ENCODE data around the gene MICAL2. TPM values are rescaled to one million over a fixed set of nuclear protein-coding genes. Genes with fewer than 3 reads are reported as not detected.

MICAL2 gene
- total and polyA plus RNA-seq, 2 donors = 42.5 to 44.1 TPM

- Histone ChIP-seq H3K36me3 (ENCODE audit: insufficient read depth) (no peaks in the 10 kb centered on the region), H3K4me1 (ENCODE audit: insufficient read depth) (peaks cover 1% of the 10 kb centered on the region), H3K4me3 (ENCODE audit: low read depth, low read length) (no peak overlapping the region), H3K27ac (ENCODE audit: low read depth) (peak overlapping the region; percentile 1)
- 63% methylated on average over 8 of the region's 8 CpGs for WGBS
- DNase-seq (ENCODE audit: extremely low spot score) = no peak
Measured at GRCh38 chr11:12182302-12182675, 71.9 kb downstream of the MICAL2 start.

GRCh38 chr11:12182676-12183541, 72.5 kb downstream of the MICAL2 start:
- no peak for DNase-seq (ENCODE audit: extremely low spot score)
- Histone ChIP-seq H3K27ac (ENCODE audit: low read depth) (peak overlapping the region; percentile 1), H3K36me3 (ENCODE audit: insufficient read depth) (no peaks in the 10 kb centered on the region), H3K4me1 (ENCODE audit: insufficient read depth) (peaks cover 1% of the 10 kb centered on the region), H3K4me3 (ENCODE audit: low read depth, low read length) (no peak overlapping the region)
- WGBS = 44% methylated on average over 12 of the region's 12 CpGs

- no peak overlapping the region for H3K4me3 ChIP-seq (ENCODE audit: low read depth, low read length)
- H3K36me3 ChIP-seq (ENCODE audit: insufficient read depth) = no peaks in the 10 kb centered on the region
- no peak for DNase-seq (ENCODE audit: extremely low spot score)
- peaks cover 1% of the 10 kb centered on the region for H3K4me1 ChIP-seq (ENCODE audit: insufficient read depth)
- no peak overlapping the region for H3K27ac ChIP-seq (ENCODE audit: low read depth)
- 96% methylated on average over 12 of the region's 12 CpGs for WGBS
Measured at GRCh38 chr11:12183827-12184620, 73.6 kb downstream of the MICAL2 start.

- no peak for DNase-seq (ENCODE audit: extremely low spot score)
- peaks cover 1% of the 10 kb centered on the region for H3K4me1 ChIP-seq (ENCODE audit: insufficient read depth)
- H3K4me3 ChIP-seq (ENCODE audit: low read depth, low read length) = no peak overlapping the region
- H3K27ac ChIP-seq (ENCODE audit: low read depth) = no peak overlapping the region
- H3K36me3 ChIP-seq (ENCODE audit: insufficient read depth) = no peaks in the 10 kb centered on the region
- WGBS = 95% methylated on average over 1 of the region's 1 CpG
Measured at GRCh38 chr11:12184699-12185098, 74.3 kb downstream of the MICAL2 start.

- Histone ChIP-seq H3K4me3 (ENCODE audit: low read depth, low read length) (no peak overlapping the region), H3K4me1 (ENCODE audit: insufficient read depth) (peaks cover 1% of the 10 kb centered on the region), H3K36me3 (ENCODE audit: insufficient read depth) (no peaks in the 10 kb centered on the region), H3K27ac (ENCODE audit: low read depth) (peak overlapping the region; percentile 27)
- no peak for DNase-seq (ENCODE audit: extremely low spot score)
- 82% methylated on average over 3 of the region's 3 CpGs for WGBS
Measured at GRCh38 chr11:12185106-12185690, 74.8 kb downstream of the MICAL2 start.

- Histone ChIP-seq H3K27ac (ENCODE audit: low read depth) (no peak overlapping the region), H3K4me3 (ENCODE audit: low read depth, low read length) (no peak overlapping the region), H3K36me3 (ENCODE audit: insufficient read depth) (no peaks in the 10 kb centered on the region), H3K4me1 (ENCODE audit: insufficient read depth) (peaks cover 1% of the 10 kb centered on the region)
- WGBS = 36% methylated on average over 4 of the region's 4 CpGs
- no peak for DNase-seq (ENCODE audit: extremely low spot score)
Measured at GRCh38 chr11:12185914-12186313, 75.5 kb downstream of the MICAL2 start.

- 89% methylated on average over 5 of the region's 5 CpGs for WGBS
- peaks cover 1% of the 10 kb centered on the region for H3K4me1 ChIP-seq (ENCODE audit: insufficient read depth)
Measured at GRCh38 chr11:12186701-12187100, 76.3 kb downstream of the MICAL2 start.

GRCh38 chr11:12187399-12187798, 77.0 kb downstream of the MICAL2 start:
- peaks cover 1% of the 10 kb centered on the region for H3K4me1 ChIP-seq (ENCODE audit: insufficient read depth)

More at GRCh38 chr11:12186701-12187100, 76.3 kb downstream of the MICAL2 start:
- Histone ChIP-seq H3K27ac (ENCODE audit: low read depth) (no peak overlapping the region), H3K36me3 (ENCODE audit: insufficient read depth) (no peaks in the 10 kb centered on the region), H3K4me3 (ENCODE audit: low read depth, low read length) (no peak overlapping the region)
- DNase-seq (ENCODE audit: extremely low spot score) = no peak

GRCh38 chr11:12188548-12189317, 78.3 kb downstream of the MICAL2 start:
- WGBS = 88% methylated on average over 3 of the region's 3 CpGs
- H3K27ac ChIP-seq (ENCODE audit: low read depth) = no peak overlapping the region

More at GRCh38 chr11:12187399-12187798, 77.0 kb downstream of the MICAL2 start:
- H3K36me3 ChIP-seq (ENCODE audit: insufficient read depth) = no peaks in the 10 kb centered on the region
- 78% methylated on average over 8 of the region's 8 CpGs for WGBS
- no peak for DNase-seq (ENCODE audit: extremely low spot score)
- no peak overlapping the region for H3K4me3 ChIP-seq (ENCODE audit: low read depth, low read length)
- no peak overlapping the region for H3K27ac ChIP-seq (ENCODE audit: low read depth)

GRCh38 chr11:12189543-12190235, 79.3 kb downstream of the MICAL2 start:
- no peak for DNase-seq (ENCODE audit: extremely low spot score)
- no peaks in the 10 kb centered on the region for H3K36me3 ChIP-seq (ENCODE audit: insufficient read depth)
- H3K4me3 ChIP-seq (ENCODE audit: low read depth, low read length) = no peak overlapping the region
- H3K4me1 ChIP-seq (ENCODE audit: insufficient read depth) = peaks cover 1% of the 10 kb centered on the region
- 86% methylated on average over 8 of the region's 8 CpGs for WGBS
- H3K27ac ChIP-seq (ENCODE audit: low read depth) = no peak overlapping the region

More at GRCh38 chr11:12188548-12189317, 78.3 kb downstream of the MICAL2 start:
- peaks cover 1% of the 10 kb centered on the region for H3K4me1 ChIP-seq (ENCODE audit: insufficient read depth)
- no peaks in the 10 kb centered on the region for H3K36me3 ChIP-seq (ENCODE audit: insufficient read depth)
- no peak for DNase-seq (ENCODE audit: extremely low spot score)
- no peak overlapping the region for H3K4me3 ChIP-seq (ENCODE audit: low read depth, low read length)

GRCh38 chr11:12190511-12190910, 80.1 kb downstream of the MICAL2 start:
- H3K4me3 ChIP-seq (ENCODE audit: low read depth, low read length) = no peak overlapping the region
- no peak overlapping the region for H3K27ac ChIP-seq (ENCODE audit: low read depth)
- peaks cover 3% of the 10 kb centered on the region for H3K4me1 ChIP-seq (ENCODE audit: insufficient read depth)
- H3K36me3 ChIP-seq (ENCODE audit: insufficient read depth) = no peaks in the 10 kb centered on the region
- no peak for DNase-seq (ENCODE audit: extremely low spot score)

- WGBS = 94% methylated on average over 8 of the region's 8 CpGs
- no peaks in the 10 kb centered on the region for H3K36me3 ChIP-seq (ENCODE audit: insufficient read depth)
- DNase-seq (ENCODE audit: extremely low spot score) = no peak
- peaks cover 1% of the 10 kb centered on the region for H3K4me1 ChIP-seq (ENCODE audit: insufficient read depth)
- H3K4me3 ChIP-seq (ENCODE audit: low read depth, low read length) = no peak overlapping the region
- H3K27ac ChIP-seq (ENCODE audit: low read depth) = no peak overlapping the region
Measured at GRCh38 chr11:12192794-12193514, 82.6 kb downstream of the MICAL2 start.
